Medulla oblongata (tissue), 1 donor: ENCODE measurements around the gene SBSN.

Experiments
- DNase-seq: peaks from one replicate; pipeline ENCODE4 v3.0.0-alpha.2; 2015; ENCODE audit errors: extremely low spot score

Gene SBSN

DNA sequence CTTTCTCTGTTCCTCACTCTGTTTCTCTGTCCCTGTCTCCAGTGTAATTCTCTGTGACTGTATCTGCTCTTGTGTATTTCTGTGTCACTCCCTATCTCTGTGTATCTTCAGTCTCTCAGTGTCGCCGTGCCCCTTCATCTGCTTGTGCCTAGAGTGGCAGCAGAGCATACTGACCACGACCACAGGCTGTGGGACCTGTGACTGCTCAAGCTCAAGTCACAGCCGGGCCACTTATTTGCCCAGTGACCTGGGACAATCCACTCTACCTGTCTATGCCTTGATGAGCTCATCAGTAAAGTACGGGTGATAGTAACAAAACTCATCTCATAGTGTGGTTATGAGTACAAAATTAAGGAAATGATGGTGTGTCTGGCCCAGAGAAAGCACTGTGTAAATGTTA is 26.0 kb upstream of the SBSN start:
- no peak for DNase-seq

DNA sequence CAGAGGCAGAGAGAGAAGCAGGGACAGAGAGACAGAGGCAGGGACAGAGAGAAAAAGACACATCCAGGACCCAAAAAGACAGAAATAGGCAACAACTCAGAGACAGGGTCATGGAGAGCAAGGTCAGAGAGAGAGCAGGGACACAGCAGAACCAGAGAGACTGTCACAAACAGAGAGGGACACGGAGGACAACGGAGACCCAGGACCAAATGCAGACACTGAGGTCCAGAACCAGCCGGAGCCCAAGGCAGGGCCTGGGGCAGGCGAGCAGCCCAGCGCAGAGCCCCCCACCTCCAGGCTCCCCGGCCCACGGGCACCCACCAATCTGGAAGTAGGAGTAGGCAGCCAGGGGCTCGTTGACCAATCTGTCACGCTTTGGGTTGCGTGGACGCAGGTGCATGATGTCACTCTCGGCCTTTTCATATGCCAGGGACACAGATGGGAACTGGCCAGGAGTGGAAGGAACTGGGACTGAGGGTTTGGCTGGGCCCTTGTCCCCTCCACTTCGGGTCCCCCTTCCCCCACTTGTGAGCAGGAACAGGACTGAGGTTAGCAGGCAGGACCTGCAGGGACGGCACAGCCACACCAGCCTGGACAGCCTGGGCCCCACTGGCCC is 25.4 kb upstream of the SBSN start:
- DNase-seq: no peak

DNA sequence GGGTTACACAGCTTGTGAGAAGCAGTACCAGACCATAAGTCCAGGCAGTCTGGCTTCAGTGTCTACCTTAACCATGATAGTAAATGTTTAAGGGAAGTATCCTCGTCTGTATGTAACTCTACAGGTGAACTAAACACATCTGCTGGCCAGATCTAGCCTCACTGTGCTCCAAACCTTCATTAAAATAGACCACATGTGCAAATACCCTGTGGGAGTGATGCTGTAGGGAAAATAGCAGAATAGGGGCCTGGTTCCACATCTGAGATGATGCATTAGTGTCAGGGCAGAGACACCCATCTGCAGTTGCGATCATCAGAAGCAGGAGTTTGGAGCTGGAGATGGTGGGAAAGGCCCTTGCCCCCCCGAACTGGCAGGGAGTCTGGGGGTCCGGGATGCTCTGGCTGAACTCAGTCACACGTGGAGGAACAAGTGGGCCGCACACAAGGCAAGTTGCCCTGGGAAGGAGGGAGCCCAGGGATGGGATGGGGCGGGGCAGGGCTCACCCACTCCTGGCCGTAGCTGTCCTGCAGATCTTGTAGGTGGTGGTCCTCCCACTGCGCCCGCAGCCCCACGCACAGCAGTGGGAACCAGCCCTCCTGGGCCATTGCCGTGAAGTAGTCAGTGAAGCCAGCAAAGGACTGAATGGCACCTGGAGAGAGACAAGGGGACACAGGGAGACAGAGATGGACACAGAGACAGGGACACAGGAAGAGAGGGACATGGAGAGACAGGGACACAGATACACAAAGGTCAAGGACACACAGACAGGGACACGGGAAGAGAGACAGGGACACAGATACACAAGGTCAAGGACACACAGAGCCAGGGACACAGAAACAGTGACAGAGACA is 24.6 kb upstream of the SBSN start:
- no peak for DNase-seq

DNA sequence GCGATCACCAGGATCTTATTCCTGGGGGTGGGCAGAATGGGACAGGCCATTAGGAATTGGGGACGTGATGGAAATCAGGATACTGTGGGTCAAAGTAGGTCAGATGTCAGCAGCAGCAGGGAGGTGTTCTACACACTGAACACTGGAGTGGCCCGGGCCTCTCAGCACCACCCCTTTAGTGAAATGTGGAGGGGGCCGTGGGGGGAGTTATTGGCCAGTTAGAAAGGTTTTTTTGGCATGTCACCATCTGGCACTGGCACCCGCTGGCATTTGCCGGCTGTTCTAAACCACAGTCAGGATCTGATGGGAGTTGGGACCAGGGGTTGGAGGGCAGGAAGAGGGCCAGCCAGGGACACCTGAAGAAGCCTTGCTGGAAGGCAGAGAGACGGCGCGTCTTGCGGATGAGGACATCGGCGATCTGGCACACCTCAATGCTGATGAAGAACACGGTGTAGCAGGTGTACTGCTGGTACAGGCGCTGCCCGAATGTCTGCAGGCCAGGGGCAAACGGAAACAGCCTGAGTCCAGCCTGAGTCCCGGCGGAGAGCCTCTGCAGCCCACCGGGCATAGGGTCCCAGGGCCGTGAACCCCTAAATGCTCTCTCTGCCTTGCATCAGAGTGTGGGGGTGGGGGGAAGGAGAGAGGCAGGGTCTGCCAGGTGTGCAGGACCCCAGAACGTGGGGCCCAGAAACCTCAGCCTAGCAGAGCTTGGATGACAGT is 23.1 kb upstream of the SBSN start:
- DNase-seq: no peak

DNA sequence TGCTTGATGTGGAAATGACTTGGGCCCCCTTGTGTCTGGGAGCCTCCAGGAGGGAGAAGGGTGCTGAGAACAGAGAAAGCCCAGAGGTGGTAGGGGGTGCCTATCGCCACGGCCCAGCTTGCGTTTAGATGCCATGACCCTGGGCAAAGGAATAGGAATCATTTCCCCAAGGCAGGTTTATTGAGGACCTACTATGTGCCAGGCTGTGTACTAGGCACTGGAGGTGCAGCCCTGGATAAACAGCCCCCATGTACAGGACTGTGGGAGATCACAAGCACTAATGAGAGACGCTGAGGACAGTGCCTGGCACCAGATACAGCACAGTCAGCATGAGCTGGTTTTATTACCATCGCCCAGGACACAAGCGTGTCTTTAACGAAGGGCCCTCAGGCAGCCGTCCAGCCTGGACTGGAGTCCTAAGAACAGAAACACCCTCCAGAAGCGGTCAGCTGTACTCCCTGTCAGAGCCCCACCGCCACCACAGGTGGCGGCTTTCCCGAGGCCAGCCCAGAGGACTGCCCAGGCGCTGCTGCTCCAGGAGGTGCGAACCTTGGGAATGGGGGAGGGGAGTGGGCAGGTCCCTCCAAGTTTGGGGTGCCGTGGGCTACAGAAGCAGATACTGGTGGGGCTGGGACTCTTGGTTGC is 21.9 kb upstream of the SBSN start:
- no peak for DNase-seq

DNA sequence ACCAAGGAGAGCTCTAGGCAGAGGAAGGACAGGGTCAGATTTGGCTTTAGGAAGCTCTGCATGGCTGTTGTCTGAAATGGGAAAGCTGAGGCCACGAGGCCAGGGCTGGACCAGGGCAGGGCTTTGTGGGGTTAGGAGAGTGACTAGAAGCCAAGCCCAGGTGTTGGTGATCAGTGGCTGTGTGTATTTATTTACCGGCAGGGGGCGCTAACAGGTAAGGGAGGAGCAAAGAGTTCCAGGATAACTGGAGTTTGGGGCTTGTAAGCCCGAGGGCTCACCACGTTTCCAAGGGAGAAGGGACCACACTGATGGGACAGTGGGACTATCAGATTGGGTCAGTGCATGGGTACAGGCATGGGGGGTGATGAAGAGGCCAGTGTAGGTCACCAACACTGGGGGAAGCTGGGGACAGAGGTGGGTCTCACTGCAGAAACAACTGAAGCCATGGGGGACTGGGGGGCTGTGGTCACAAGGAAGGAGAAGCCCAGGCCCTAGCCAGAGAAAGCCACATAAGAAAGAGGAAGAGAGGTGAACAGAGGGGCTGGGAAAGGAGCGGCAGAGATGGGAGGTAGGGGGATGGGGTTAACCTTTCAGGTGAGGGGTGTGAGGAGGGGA is 21.2 kb upstream of the SBSN start:
- DNase-seq: peak; percentile 76

DNA sequence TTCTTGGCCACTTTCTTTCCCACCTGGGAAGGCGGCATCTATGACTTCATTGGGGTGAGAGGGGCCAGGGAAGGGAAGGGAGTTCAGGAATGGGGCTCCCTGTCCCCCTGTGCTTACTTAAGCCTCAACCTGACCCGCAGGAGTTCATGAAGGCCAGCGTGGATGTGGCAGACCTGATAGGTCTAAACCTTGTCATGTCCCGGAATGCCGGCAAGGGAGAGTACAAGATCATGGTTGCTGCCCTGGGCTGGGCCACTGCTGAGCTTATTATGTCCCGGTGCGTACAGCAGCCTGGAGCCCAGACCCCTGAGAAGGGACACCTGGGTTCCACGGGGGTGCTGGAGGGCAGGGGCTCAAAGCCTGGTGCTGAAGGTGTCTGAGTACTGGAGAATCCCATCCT is 18.4 kb upstream of the SBSN start:
- no peak for DNase-seq

DNA sequence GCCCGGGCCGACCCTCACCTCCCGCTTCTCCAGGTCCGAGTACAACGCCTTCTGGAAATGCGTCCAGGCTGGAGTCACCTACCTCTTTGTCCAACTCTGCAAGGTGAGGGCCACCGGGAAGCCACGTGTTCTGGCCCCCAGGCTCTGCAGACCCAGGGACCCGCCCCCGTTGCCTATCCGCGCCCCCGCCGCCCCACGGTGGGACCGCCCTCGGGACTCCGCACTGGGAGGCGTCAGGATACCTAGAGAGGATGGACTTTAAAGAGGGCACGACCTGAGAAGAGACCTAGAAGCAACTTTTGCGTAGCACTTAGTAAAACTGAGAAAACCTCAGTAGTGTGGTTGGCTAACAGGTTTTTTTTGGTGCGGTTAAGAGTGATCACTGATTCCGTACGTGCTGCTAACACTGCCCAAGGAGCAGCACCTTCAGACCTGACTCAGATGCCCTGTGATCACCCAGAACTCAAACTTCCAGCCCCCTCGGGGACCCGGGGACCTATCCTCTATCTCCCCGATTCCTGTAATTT is 17.8 kb upstream of the SBSN start:
- DNase-seq: no peak

DNA sequence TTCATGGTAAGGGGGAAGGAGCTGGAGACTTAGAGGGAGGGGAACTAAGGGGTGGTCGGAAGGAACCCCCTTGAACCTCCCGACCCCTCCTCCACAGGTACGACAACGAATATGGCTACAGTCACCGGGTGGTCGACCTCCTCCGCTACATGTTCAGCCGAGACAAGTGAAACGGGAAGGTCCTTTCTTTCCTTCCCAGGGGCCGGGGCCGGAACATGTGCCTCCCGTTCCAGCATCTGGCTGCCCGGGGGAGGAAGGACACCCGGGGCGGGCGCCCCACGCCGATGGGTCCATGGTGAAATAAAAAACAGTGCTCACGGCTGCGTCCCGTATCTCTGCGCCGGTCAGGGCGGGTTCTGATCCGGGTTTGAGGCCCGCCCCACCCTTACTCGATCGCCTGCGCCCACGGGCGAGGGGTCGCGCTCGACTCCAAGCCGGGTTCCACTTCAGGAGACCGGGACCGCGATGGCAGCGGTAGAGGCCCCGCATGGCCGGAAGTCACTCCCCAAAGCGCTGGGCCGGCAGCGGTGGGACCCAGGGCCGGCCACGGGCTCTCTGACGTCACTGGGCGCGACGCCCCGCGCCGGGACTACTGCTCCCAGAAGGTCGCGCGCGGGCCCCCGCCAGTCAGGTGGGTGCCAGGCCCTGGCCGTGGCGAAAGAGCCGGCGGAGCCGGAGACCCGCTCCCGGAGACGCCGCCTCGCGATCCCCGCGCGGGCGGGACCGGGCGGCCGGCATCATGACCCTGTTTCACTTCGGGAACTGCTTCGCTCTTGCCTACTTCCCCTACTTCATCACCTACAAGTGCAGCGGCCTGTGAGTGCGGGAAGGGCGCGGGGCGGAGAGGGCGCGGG is 17.1 kb upstream of the SBSN start, which contains the start of gene TMEM147:
Gene TMEM147 (plus strand): TSS at position 626 of the 854 bp plus-strand sequence. CDS start 114 bp downstream, at position 740.
- peak; percentile 93 for DNase-seq

DNA sequence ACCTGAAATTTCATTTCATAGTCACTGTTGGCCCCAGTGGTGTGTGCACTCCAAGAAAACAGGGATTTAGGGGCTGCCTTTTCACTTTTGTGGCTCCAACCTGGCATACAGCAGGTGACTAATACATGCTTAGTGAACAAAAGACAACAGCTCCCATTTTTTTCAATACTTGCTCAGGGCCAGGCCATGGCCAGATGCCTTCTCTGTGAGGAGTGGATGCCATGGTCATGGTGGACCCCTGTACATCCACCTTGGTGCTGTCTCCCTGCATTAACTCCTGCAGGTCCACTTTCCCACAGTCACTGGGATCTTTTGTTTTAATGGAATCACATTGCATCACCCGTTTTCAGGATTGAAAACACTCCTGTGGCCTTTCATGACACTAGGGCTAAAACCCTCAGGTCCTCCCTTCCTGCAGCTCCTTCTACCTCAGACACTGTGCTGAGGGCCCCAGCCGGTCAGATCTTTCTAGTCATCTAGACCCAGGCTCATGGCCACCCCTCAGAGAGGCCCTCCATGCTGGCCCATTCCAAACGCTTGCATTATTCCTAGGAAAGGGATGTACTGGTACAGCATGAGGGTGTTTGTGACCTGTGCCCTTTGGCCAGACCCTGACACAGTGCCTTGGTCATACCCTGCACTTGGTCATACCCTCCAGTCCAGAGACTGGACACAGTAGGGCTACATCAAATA is 16.1 kb upstream of the SBSN start:
- DNase-seq: no peak

DNA sequence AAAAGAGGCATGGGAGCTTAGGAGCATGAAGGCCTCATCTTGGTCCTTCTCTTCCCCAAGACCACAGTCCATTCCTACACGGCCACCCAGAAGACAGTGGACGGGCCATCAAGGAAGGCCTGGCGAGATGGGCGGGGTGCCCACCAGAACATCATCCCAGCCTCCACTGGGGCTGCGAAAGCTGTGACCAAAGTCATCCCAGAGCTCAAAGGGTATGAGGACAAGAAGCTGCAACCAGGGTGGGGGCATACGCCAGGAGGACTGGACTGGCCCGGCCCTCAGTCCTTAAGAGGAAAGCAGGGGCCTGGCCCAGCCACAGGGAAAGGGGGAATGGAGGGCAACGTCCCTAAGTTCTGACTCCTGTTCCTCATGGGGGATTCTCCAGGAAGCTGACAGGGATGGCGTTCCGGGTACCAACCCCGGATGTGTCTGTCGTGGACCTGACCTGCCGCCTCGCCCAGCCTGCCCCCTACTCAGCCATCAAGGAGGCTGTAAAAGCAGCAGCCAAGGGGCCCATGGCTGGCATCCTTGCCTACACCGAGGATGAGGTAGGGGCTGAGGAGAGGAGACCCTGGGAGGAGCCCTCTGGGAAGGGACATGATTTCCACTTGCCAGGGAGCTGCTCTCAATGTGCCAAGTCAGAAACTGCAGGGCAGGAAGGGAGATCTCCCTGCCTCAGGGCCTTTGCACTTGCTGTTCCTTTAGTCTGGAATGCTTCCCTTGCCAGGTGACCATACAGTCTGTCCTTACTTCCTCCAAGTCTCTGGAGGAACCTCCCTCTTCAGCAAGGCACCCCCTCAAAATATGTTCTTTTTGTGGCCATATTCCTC is 15.4 kb upstream of the SBSN start:
- DNase-seq: no peak

DNA sequence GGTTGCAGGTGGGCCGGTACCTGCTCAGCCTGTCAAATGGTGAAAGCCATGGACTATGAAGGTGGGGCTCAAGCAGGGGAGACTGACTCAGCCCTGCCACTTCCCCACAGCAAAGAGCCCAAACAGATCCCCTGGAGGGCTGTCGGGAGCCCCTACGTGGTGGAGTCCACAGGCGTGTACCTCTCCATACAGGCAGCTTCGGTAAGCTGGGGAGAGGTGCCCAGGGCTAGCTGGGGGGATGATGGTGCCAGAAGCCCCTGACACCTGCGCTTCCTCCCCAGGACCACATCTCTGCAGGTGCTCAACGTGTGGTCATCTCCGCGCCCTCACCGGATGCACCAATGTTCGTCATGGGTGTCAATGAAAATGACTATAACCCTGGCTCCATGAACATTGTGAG is 14.1 kb upstream of the SBSN start:
- DNase-seq: no peak

DNA sequence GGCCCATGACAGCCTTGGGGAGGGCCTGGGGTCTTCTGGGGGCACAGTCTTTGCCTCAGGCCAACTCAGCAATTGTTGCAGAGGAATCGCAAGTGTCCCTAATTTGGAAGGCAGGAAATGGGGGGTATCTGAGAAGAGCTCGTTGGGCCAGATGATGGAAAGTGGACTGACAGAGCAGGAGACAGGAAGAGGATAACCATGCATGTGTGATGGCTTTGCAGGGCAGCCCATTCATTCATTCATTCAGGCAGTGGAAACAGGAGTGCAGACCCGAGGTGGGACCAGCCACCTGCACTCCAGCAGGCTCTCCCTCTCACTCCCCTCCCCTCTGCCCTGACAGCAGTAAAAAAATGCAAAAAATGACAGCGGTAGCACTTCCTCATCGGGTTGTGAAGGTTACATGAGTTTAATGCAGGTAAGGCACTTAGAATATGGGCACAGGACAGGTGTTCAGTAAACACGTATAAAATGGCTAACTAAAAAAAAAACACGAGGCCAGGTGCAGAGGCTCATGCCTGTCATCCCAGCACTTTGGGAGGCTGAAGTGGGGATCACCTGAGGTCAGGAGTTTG is 12.3 kb upstream of the SBSN start:
- no peak for DNase-seq

DNA sequence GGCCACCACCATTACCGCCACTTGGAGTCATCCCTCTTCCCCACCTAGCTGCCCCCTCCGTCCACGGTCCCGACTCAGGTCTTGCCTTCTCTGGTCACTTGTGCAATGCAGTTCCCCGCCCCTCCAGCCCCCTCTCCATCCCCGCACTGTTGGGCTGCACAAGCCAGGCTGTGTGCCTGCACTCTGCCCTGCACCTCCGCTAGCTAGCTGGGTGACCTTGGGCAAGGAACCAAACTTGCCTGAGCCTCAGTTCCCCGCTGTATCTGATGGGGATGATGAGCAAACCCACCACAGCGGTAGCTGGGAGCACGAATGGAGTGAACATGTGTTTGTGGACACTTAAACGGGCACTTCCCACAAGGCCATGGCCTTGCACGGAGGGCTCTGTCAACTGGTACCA is 11.7 kb upstream of the SBSN start:
- no peak for DNase-seq

DNA sequence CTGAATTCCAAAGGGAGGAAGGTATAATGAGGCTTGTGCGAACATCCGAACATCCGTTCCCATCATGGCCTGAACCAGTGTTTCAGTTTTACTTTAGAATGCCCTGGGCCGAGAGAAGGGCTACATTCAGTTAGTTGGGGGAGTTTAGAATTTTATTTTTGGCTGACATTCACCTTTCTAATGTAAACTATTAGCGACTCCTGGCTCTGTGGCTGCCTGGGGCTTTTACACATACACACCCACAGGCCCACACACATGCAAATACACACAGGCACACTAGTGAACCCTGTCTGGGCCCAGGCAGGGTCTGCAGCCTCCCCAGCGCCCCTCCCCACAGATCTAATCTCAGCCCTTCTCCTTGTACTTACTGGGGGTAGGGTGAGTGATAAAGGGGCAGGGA is 11.2 kb upstream of the SBSN start:
- DNase-seq: no peak

DNA sequence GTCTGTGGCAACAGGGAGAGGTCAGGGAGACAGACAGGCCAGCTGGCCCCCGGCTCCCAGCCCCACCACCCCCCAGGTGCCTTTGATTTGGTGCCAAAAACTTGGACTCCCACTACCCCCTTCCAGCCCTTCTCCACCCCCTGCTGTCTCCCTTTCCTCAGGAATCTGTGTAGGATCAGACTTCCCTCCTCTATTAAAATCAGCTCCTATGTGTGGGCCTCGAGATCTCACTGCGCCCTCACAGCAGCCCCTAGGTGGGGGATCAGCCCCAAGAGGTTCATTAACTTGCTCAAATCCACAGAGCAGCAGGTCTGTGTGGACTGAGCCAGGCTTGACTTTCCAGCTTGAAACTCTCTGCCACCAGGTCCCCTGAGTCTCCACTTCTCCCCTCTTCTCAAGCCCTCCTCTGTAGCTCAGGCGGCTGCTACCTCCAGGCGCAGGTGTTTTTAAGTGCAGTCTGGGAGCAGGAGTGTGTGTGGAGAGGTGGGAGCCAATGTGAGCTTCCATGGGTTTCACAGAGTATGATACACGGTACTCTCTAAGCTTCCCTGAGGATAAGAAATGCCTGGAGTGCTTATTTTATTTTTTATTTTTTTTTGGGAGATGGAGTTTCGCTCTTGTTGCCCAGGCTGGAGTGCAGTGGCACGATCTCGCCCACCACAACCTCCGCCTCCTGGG is 6.8 kb upstream of the SBSN start:
- DNase-seq: no peak

DNA sequence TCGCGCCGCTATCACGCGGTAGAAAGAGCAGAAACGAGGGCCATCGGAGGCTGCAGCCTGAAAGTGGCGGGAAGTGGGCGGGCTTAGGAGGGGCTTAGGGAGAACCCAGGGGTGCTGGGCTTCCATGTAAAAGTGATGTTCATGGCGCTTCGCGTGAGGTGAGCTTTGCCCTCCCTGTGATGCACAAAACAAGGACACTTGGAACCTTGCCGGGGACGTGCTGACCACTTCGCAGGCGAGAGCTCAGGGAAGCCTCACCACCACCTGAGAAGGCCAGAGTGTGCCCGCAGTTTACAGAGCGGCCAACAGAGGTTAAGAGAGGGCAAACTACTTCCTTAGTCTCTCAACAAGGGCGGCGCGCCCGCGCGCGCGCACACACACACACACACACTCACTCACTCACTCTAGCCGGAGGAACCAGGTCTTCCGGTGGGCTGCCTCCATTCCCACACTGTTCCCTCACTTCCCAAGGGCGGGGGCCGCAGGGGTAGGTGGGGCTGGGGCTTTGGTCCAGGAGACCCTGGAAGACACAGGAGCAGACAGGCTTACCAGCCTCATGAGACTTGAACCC is 5.8 kb upstream of the SBSN start:
- DNase-seq: no peak
